Activated CD8-positive, alpha-beta T cell treated with anti-CD3 and anti-CD28 coated beads for 36 hours (primary cell): ENCODE results near the gene POLR2L. TPM values are rescaled to one million over a fixed set of nuclear protein-coding genes. Genes with fewer than 3 reads are reported as not detected.

Source experiments
- ATAC-seq: fragments of 200-7000 bp; cut with Tn5 transposase; one replicate; pipeline ENCODE4 v1.10.0; 2021; ENCODE audit warnings: mild to moderate bottlenecking, moderate library complexity
- CTCF ChIA-PET: fragments of 350-600 bp; sonication (Branson Sonifier 250); formaldehyde crosslinking; loops from one replicate; lab custom pipeline; 2021; ENCODE audit warnings: antibody characterized with exemption; lab: Charles Lee
- POLR2A ChIA-PET: fragments of 350-600 bp; sonication (Branson Sonifier 250); formaldehyde crosslinking; loops from one replicate; lab custom pipeline; 2021; ENCODE audit warnings: antibody characterized with exemption; lab: Charles Lee
- DNase-seq: peaks from one replicate; pipeline ENCODE4 v3.0.0-alpha.2; 2020
- H3K27ac Mint-ChIP-seq: one replicate; pipeline ENCODE4 v1.8.0; 2021; ENCODE audit warnings: mild to moderate bottlenecking, mixed read lengths
- H3K27me3 Mint-ChIP-seq: one replicate; pipeline ENCODE4 v1.8.0; 2021; ENCODE audit warnings: mixed read lengths
- H3K36me3 Mint-ChIP-seq: one replicate; pipeline ENCODE4 v1.8.0; 2021; ENCODE audit warnings: low read depth, mixed read lengths
- H3K4me1 Mint-ChIP-seq: one replicate; pipeline ENCODE4 v1.8.0; 2021; ENCODE audit warnings: low read depth, mixed read lengths
- H3K4me3 Mint-ChIP-seq: one replicate; pipeline ENCODE4 v1.8.0; 2021; ENCODE audit warnings: mild to moderate bottlenecking, moderate library complexity, mixed read lengths
- H3K9me3 Mint-ChIP-seq: one replicate; pipeline ENCODE4 v1.8.0; 2021; ENCODE audit warnings: mixed read lengths
- intact Hi-C: fragments of 100-400 bp; cut with micrococcal nuclease; formaldehyde crosslinking; loops from one replicate; pipeline ENCODE4 v1.10.0; 2022
- total RNA-seq, 2 experiments: library from RNA; stranded (reverse); gene quantifications; one replicate each; pipeline ENCODE4 v1.2.3, GENCODE V29; 2021
- TF ChIP-seq, protein P1 (sequence below): fragments of 200-600 bp; IDR thresholded peaks from one replicate; pipeline ENCODE4 v1.8.0; 2022; ENCODE audit warnings: antibody characterized with exemption, mild to moderate bottlenecking

The POLR2L gene
- total RNA-seq, 2 experiments from 2014 or later, result 83.0 to 89.2 TPM

DNA sequence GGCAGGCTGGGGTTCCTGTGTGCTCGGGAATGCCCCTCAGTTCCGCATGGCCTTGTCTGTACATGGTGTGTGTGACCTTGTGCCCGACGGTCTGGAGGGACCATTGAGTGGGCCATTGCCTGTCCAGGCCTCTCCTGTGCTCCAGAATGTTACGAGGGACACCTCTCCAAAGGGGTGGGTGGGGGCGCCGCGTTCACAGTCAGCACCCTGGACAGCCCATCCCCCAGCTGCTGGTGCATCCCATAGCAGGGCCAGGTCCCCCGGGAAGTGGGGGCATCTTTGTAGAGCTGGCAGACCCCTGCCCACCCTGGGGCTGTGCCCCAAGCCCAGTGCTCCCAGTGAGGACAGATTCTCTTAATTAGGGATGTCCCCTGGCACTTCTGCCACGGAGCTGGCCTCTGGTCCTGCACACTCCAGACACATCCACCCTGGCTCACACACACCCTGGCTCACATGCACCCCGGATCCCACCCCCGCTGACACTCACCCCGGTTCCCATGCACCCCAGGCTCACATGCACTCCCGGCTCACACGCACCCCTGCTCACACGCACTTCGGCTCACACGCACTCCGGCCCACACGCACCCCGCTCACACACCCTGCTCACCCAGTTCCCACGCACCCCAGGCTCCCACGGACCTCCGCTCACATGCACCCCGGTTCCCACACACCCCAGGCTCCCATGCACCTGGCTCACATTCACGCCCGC lies 15.9 kb upstream of the POLR2L start:
- H3K27ac Mint-ChIP-seq, result no peak overlapping the region
- CTCF ChIA-PET, result no interaction called here
- no peak for ATAC-seq
- H3K4me1 Mint-ChIP-seq, result peaks cover 3% of the 10 kb centered on the region
- DNase-seq, result no peak
- intact Hi-C loops, result no loop called here
- no peaks in the 10 kb centered on the region for H3K36me3 Mint-ChIP-seq
- no peak overlapping the region for H3K4me3 Mint-ChIP-seq
- no peaks in the 10 kb centered on the region for H3K27me3 Mint-ChIP-seq
- POLR2A ChIA-PET, result no interaction called here
- TF ChIP-seq, protein P1, sequence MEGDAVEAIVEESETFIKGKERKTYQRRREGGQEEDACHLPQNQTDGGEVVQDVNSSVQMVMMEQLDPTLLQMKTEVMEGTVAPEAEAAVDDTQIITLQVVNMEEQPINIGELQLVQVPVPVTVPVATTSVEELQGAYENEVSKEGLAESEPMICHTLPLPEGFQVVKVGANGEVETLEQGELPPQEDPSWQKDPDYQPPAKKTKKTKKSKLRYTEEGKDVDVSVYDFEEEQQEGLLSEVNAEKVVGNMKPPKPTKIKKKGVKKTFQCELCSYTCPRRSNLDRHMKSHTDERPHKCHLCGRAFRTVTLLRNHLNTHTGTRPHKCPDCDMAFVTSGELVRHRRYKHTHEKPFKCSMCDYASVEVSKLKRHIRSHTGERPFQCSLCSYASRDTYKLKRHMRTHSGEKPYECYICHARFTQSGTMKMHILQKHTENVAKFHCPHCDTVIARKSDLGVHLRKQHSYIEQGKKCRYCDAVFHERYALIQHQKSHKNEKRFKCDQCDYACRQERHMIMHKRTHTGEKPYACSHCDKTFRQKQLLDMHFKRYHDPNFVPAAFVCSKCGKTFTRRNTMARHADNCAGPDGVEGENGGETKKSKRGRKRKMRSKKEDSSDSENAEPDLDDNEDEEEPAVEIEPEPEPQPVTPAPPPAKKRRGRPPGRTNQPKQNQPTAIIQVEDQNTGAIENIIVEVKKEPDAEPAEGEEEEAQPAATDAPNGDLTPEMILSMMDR, result no peak
- no peaks in the 10 kb centered on the region for H3K9me3 Mint-ChIP-seq

DNA sequence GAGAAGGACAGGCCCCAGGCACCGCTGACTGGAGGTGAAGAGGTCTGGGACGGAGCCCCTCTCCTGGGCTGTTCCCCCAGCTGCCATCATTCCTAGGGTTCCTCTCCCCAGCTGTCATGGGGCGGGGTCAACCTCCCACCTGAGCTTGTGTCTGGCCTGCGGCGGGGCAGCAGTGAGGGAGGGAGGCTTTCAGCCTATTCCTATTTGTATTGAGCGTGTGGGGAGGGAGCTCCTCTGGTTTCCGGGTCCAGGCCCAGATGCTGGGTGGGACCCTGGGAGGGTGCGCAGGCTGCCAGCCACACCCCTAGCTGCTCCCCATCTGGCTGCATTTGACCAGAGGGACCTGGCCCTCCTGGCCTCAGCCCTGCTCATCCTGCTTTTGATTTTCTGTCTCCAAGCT lies 14.1 kb upstream of the POLR2L start:
- ChIA-PET POLR2A (interaction anchor here (1.6 kb wide), 1 partner anchor 10 kb away, joined by 4 read pairs; no protein-coding TSS in a partner anchor), CTCF (interaction anchor here (0.8 to 1.0 kb wide), 2 partner anchors 8 to 10 kb away, joined by 3 read pairs; no protein-coding TSS in a partner anchor)
- no peak for ATAC-seq
- H3K4me1 Mint-ChIP-seq, result peaks cover 3% of the 10 kb centered on the region
- intact Hi-C loops, result no loop called here
- H3K9me3 Mint-ChIP-seq, result no peaks in the 10 kb centered on the region
- H3K4me3 Mint-ChIP-seq, result no peak overlapping the region
- no peaks in the 10 kb centered on the region for H3K36me3 Mint-ChIP-seq
- no peak for DNase-seq
- TF ChIP-seq, protein P1, result no peak
- H3K27me3 Mint-ChIP-seq, result no peaks in the 10 kb centered on the region
- H3K27ac Mint-ChIP-seq, result no peak overlapping the region

DNA sequence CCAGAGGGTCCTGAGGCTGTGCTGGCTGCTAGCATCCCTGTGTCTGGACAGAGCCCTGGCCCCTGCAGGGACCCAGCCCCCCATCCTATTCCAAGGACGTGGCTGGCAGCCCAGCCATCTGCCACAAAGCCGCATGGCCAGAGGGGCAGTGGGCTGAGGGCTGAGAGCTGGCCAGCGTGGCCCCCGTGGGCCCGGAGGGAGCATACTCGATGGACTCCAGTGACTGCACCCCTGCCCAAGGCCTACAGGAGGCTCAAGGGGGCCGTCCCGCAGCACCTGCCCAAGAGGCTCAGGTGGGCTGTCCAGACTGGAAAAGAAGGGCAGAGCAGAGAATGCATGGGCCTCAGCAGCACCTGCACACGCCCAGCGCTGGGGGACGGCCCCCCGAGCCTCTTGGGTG lies 13.5 kb upstream of the POLR2L start:
- intact Hi-C loops, result no loop called here
- Mint-ChIP-seq H3K4me1 (peaks cover 3% of the 10 kb centered on the region), H3K27ac (no peak overlapping the region), H3K9me3 (no peaks in the 10 kb centered on the region), H3K4me3 (no peak overlapping the region), H3K36me3 (no peaks in the 10 kb centered on the region), H3K27me3 (no peaks in the 10 kb centered on the region)
- POLR2A ChIA-PET, result interaction anchor here (1.6 kb wide), 1 partner anchor 9 kb away, joined by 4 read pairs; no protein-coding TSS in a partner anchor
- DNase-seq (no peak), ATAC-seq (no peak)
- CTCF ChIA-PET, result no interaction called here
- TF ChIP-seq, protein P1, result no peak

DNA sequence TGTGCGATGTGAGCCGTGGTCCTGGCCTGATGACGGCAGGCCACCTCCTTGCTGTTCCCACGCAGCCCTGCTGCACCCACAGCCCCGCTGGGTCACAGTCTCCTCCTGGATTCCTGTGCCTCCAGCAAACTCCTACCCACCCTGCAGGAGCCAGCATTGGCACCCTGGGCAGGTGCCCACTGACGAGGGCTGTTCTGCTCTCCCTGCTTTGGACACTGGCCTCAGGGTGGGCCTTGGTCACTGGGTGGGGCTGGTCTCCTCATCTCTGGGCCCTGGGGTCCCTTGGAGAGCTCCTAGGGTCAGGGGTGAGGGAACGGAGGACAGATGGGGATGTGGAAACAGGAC lies 13.0 kb upstream of the POLR2L start:
- intact Hi-C loops, result no loop called here
- CTCF ChIA-PET, result no interaction called here
- no peaks in the 10 kb centered on the region for H3K9me3 Mint-ChIP-seq

More for the DNA sequence above, 13.0 kb upstream of the POLR2L start:
- Mint-ChIP-seq H3K4me3 (no peak overlapping the region), H3K36me3 (no peaks in the 10 kb centered on the region), H3K4me1 (peaks cover 3% of the 10 kb centered on the region), H3K27ac (no peak overlapping the region), H3K27me3 (no peaks in the 10 kb centered on the region)
- ATAC-seq (no peak), DNase-seq (no peak)
- TF ChIP-seq, protein P1, result no peak
- POLR2A ChIA-PET, result no interaction called here
